CD4-positive, alpha-beta memory T cell (primary cell): ENCODE data around the gene ATG13. TPM values are rescaled to one million over a fixed set of nuclear protein-coding genes. Genes with fewer than 3 reads are reported as not detected.

Experiments
- CTCF ChIA-PET: fragments of 350-600 bp; sonication (Branson Sonifier 250); formaldehyde crosslinking; loops from one replicate; lab custom pipeline; 2021; ENCODE audit warnings: inconsistent platforms; ENCODE audit not compliant: partially characterized antibody; lab: Charles Lee
- POLR2A ChIA-PET: fragments of 350-600 bp; sonication (Branson Sonifier 250); formaldehyde crosslinking; loops from one replicate; lab custom pipeline; 2021; ENCODE audit not compliant: partially characterized antibody; lab: Charles Lee
- DNase-seq, 5 donors: peaks; one replicate each; pipeline versions ENCODE4 v3.0.0 to v3.0.0-alpha.2; 2020 to 2022; ENCODE audit warnings: mixed read lengths in 1 of 5
- H3K27ac ChIP-seq: one replicate; pipeline ENCODE4 v1.7.0; 2013; ENCODE audit warnings: low read depth, low read length
- H3K27me3 ChIP-seq: 2 replicates; pipeline ENCODE4 v1.7.0; 2013; ENCODE audit warnings: mild to moderate bottlenecking, low read length, moderate library complexity; ENCODE audit not compliant: insufficient read depth
- H3K36me3 ChIP-seq: 2 replicates; pipeline ENCODE4 v1.7.0; 2013; ENCODE audit warnings: mild to moderate bottlenecking, low read length, moderate library complexity; ENCODE audit not compliant: insufficient read depth
- H3K4me1 ChIP-seq: 2 replicates; pipeline ENCODE4 v1.7.0; 2013; ENCODE audit warnings: mild to moderate bottlenecking, low read length, moderate library complexity; ENCODE audit not compliant: insufficient read depth
- H3K4me3 ChIP-seq, 2 donors: one replicate each; pipeline ENCODE4 v1.7.0; 2013; ENCODE audit warnings: low read length in 2 of 2, mild to moderate bottlenecking in 1 of 2
- H3K9me3 ChIP-seq, 2 donors: one replicate each; pipeline ENCODE4 v1.7.0; 2013; ENCODE audit warnings: low read length in 2 of 2, control low read depth in 1 of 2; ENCODE audit not compliant: control insufficient read depth in 1 of 2
- H3K27ac Mint-ChIP-seq, 7 donors: one replicate each; pipeline ENCODE4 v1.8.0; 2020 to 2021; ENCODE audit warnings: mixed read lengths in 7 of 7, mild to moderate bottlenecking in 6 of 7, inconsistent platforms in 3 of 7, moderate library complexity in 3 of 7
- H3K27me3 Mint-ChIP-seq, 2 donors: one replicate each; pipeline ENCODE4 v1.8.0; 2020 to 2021; ENCODE audit warnings: mixed read lengths in 2 of 2
- H3K36me3 Mint-ChIP-seq, 2 donors: one replicate each; pipeline ENCODE4 v1.8.0; 2020 to 2021; ENCODE audit warnings: mixed read lengths in 2 of 2, inconsistent platforms in 1 of 2, mild to moderate bottlenecking in 1 of 2
- H3K4me1 Mint-ChIP-seq, 4 donors: one replicate each; pipeline ENCODE4 v1.8.0; 2020 to 2021; ENCODE audit warnings: mixed read lengths in 4 of 4, mild to moderate bottlenecking in 1 of 4
- H3K4me3 Mint-ChIP-seq, 8 donors: one replicate each; pipeline ENCODE4 v1.8.0; 2020 to 2021; ENCODE audit warnings: mixed read lengths in 8 of 8, mild to moderate bottlenecking in 7 of 8, moderate library complexity in 6 of 8, inconsistent platforms in 3 of 8
- H3K9me3 Mint-ChIP-seq, 8 donors: one replicate each; pipeline ENCODE4 v1.8.0; 2020 to 2021; ENCODE audit warnings: mixed read lengths in 8 of 8, mild to moderate bottlenecking in 5 of 8, inconsistent platforms in 3 of 8, moderate library complexity in 1 of 8
- intact Hi-C: fragments of 100-400 bp; cut with micrococcal nuclease; formaldehyde crosslinking; loops from one replicate; pipeline ENCODE4 v1.15.1; 2023
- polyA plus RNA-seq, 2 donors: library from polyadenylated mRNA; unstranded; fragments of 300-500 nt; fragmentation: Illumina TruSeq; gene quantifications; one replicate each; pipeline ENCODE4 v1.2.3, GENCODE V29; 2021
- total RNA-seq, 2 experiments: library from RNA; stranded (reverse); gene quantifications; one replicate each; pipeline ENCODE4 v1.2.3, GENCODE V29; 2021

The ATG13 gene
- total and polyA plus RNA-seq, 4 experiments from 2014 or later = 64.2 to 96.2 (median 76.0) TPM

DNA sequence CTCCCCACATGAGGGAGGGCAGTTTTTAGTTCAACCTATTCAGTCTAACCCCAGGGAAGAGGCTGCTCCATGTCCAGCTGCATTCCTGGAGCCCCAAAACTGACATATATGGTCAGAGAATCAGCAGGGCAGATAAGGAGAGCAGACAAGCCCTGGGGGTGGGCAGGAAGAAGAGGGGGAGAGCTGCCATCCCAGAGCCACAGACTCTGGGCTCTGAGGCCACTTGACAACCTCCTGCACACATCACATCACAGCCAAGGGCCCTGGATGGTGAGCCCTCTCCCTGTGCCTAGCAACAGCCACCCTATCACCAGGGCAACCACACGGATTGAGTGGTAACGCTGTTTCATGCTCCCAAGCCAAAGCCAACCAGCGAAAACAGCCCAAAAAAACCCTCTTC, 80.0 kb downstream of the ATG13 start:
- intact Hi-C loops = no loop called here
- Mint-ChIP-seq H3K36me3 (peaks cover 13 to 48% of the 10 kb centered on the region in 2 donors), H3K27me3 (no peaks in the 10 kb centered on the region), H3K27ac (peak overlapping the region in 5 of 7 donors; percentile 50 to 93 (median 89)), H3K4me1 (peaks cover 25 to 72% (median 41%) of the 10 kb centered on the region in 4 donors), H3K4me3 (peak overlapping the region in 3 of 8 donors; percentile 36 to 67 (median 63)), H3K9me3 (peaks cover 0 to 3% (median 0%) of the 10 kb centered on the region in 8 donors)
- peaks cover 37% of the 10 kb centered on the region for H3K36me3 ChIP-seq
- no peak for DNase-seq
- H3K27me3 ChIP-seq = no peaks in the 10 kb centered on the region
- ChIA-PET CTCF (interaction anchor here (1.0 to 7.5 kb wide), 3 partner anchors 11 to 383 kb away, joined by 3 to 61 read pairs (median 4); no protein-coding TSS in a partner anchor), POLR2A (interaction anchor here (1.6 to 1.8 kb wide), 2 partner anchors 26 to 80 kb away, joined by 4 to 9 read pairs; partner anchors contain the start of gene ATG13)
- H3K9me3 ChIP-seq = no peaks in the 10 kb centered on the region
- peaks cover 61% of the 10 kb centered on the region for H3K4me1 ChIP-seq
- no peak overlapping the region for H3K27ac ChIP-seq
- H3K4me3 ChIP-seq = no peak overlapping the region

GRCh38 chr11:46697723-46698122, 80.4 kb downstream of the ATG13 start:
- CTCF ChIA-PET = interaction anchor here (1.0 to 7.5 kb wide), 2 partner anchors 12 to 27 kb away, joined by 4 to 61 read pairs; no protein-coding TSS in a partner anchor
- peaks cover 27 to 76% (median 44%) of the 10 kb centered on the region in 4 donors for H3K4me1 Mint-ChIP-seq

DNA sequence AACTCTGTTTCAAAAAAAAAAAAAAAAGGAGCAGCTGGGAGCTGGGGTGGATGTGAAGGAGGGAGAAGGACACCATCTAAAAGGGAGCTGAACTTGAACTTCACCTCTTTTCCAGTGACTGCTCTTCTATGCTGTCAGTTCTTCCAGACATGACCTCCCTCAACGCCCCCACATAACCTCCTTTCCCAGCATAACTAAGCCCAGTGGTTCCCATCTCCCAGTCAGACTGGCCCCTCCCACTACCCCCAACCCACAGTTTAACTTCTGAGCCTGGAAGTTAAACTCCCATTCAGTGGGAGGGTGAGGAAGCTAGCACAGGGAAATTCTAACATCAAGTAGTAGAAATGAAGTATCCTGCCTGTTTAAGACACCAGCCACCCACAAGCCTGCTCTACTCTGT, 81.2 kb downstream of the ATG13 start:
- intact Hi-C loops = no loop called here
- Histone ChIP-seq H3K4me1 (peaks cover 72% of the 10 kb centered on the region), H3K9me3 (no peaks in the 10 kb centered on the region), H3K36me3 (peaks cover 42% of the 10 kb centered on the region), H3K27ac (no peak overlapping the region), H3K27me3 (no peaks in the 10 kb centered on the region), H3K4me3 (peak overlapping the region in 1 of 2 donors; percentile 82)
- DNase-seq = no peak
- CTCF ChIA-PET = interaction anchor here (0.6 to 7.5 kb wide), 4 partner anchors 22 to 330 kb away, joined by 3 to 61 read pairs (median 8); no protein-coding TSS in a partner anchor
- H3K27ac Mint-ChIP-seq = peak overlapping the region in 6 of 7 donors; percentile 42 to 88 (median 72)
- POLR2A ChIA-PET = interaction anchor here (1.3 to 4.6 kb wide), 5 partner anchors 20 to 81 kb away, joined by 4 to 85 read pairs (median 5); partner anchors contain the start of gene ATG13
- H3K36me3 Mint-ChIP-seq = peaks cover 23 to 60% of the 10 kb centered on the region in 2 donors
- peaks cover 33 to 85% (median 51%) of the 10 kb centered on the region in 4 donors for H3K4me1 Mint-ChIP-seq
- H3K4me3 Mint-ChIP-seq = peak overlapping the region; percentile 46 to 99 (median 94)
- no peaks in the 10 kb centered on the region for H3K27me3 Mint-ChIP-seq
- peaks cover 0 to 3% (median 0%) of the 10 kb centered on the region in 8 donors for H3K9me3 Mint-ChIP-seq

More at GRCh38 chr11:46697723-46698122, 80.4 kb downstream of the ATG13 start:
- H3K9me3 Mint-ChIP-seq = peaks cover 0 to 3% (median 0%) of the 10 kb centered on the region in 8 donors
- H3K27me3 ChIP-seq = no peaks in the 10 kb centered on the region
- H3K27ac Mint-ChIP-seq = peak overlapping the region; percentile 47 to 94 (median 89)
- no peaks in the 10 kb centered on the region for H3K9me3 ChIP-seq
- no peak overlapping the region for H3K4me3 ChIP-seq
- peak overlapping the region in 6 of 8 donors; percentile 36 to 67 (median 61) for H3K4me3 Mint-ChIP-seq
- POLR2A ChIA-PET = interaction anchor here (1.3 to 1.8 kb wide), 3 partner anchors 24 to 80 kb away, joined by 4 to 9 read pairs (median 4); partner anchors contain the start of gene ATG13
- peaks cover 39% of the 10 kb centered on the region for H3K36me3 ChIP-seq
- H3K4me1 ChIP-seq = peaks cover 65% of the 10 kb centered on the region
- intact Hi-C loops = no loop called here
- no peak overlapping the region for H3K27ac ChIP-seq
- DNase-seq = no peak
- H3K27me3 Mint-ChIP-seq = no peaks in the 10 kb centered on the region
- H3K36me3 Mint-ChIP-seq = peaks cover 17 to 52% of the 10 kb centered on the region in 2 donors

DNA sequence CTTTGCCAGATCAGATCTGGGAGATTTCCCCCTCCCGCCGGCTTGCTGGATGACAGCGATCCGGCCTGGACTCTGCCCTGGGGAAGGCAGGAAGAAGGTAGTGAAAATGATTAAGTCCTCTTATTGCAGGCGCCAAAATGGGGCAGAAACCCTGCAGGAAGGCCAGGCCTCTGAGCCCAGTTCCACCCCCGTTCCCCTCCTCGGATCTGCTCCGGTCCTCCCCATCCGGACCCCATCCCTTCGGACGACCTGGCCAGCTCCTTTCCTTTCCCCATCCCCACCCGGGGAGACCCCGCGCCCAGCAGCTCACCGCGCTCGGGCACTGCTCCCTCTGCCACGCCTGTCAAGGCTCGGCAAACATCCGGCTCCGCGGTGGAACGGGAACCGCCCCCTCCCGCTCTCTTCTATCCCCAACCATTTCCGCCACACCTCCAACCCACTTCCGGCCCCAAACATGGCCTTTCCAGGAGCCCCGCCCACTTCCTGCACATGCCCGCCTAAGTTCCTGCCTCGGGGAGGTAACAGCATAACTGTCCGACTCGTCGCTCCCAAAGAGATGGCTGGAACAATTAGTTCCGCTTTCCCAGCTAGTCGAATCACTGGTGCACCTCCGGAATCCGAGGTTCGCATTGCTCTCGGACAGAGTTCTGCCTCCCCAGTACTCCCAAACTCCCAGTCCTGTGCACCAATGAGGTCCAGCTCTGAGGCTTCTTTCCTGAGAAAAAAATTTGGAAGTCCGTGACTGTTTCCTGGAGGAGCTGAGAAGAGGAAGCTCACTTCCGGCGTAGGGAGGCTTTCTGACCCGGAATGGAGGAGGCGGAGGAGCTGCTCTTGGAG, 83.1 kb downstream of the ATG13 start, which contains the start of the genes ARHGAP1 and ZNF408:
TSS of gene ARHGAP1 (minus strand) at position 379 of the 837 bp plus-strand sequence. CDS start 4,512 bp downstream, outside the sequence.
TSS of gene ZNF408 (plus strand) at position 791 of the 837 bp plus-strand sequence. CDS start at position 808, 17 bp downstream.
- Mint-ChIP-seq H3K9me3 (peaks cover 0 to 3% (median 0%) of the 10 kb centered on the region in 8 donors), H3K27me3 (no peaks in the 10 kb centered on the region), H3K4me1 (peaks cover 32 to 73% (median 48%) of the 10 kb centered on the region in 4 donors), H3K27ac (peak within 1 kb of the TSS; percentile 88 to 99 (median 96)), H3K36me3 (peaks cover 21 to 57% of the 10 kb centered on the region in 2 donors), H3K4me3 (peak within 1 kb of the TSS; percentile 92 to 100 (median 99))
- H3K27ac ChIP-seq = peak within 1 kb of the TSS; percentile 86
- POLR2A ChIA-PET = interaction anchor here (0.6 to 4.6 kb wide), 19 partner anchors 9 to 878 kb away, joined by 3 to 85 read pairs (median 4); partner anchors contain the start of genes AMBRA1, ATG13, DDB2 and HARBI1
- intact Hi-C loops = loop anchor here (1.0 to 2.0 kb wide), 6 partner anchors 29 to 854 kb away; partner anchors contain the start of genes ACP2, ATG13, CKAP5 and CRY2
- peak; percentile 98 to 100 (median 99) for DNase-seq
- peak within 1 kb of the TSS; percentile 82 to 98 for H3K4me3 ChIP-seq
- H3K9me3 ChIP-seq = no peaks in the 10 kb centered on the region
- H3K27me3 ChIP-seq = no peaks in the 10 kb centered on the region
- CTCF ChIA-PET = interaction anchor here (1.2 to 7.5 kb wide), 6 partner anchors 16 to 107 kb away, joined by 3 to 61 read pairs (median 8); partner anchors contain the start of genes AMBRA1, ATG13 and HARBI1
- peaks cover 66% of the 10 kb centered on the region for H3K4me1 ChIP-seq
- H3K36me3 ChIP-seq = peaks cover 40% of the 10 kb centered on the region

DNA sequence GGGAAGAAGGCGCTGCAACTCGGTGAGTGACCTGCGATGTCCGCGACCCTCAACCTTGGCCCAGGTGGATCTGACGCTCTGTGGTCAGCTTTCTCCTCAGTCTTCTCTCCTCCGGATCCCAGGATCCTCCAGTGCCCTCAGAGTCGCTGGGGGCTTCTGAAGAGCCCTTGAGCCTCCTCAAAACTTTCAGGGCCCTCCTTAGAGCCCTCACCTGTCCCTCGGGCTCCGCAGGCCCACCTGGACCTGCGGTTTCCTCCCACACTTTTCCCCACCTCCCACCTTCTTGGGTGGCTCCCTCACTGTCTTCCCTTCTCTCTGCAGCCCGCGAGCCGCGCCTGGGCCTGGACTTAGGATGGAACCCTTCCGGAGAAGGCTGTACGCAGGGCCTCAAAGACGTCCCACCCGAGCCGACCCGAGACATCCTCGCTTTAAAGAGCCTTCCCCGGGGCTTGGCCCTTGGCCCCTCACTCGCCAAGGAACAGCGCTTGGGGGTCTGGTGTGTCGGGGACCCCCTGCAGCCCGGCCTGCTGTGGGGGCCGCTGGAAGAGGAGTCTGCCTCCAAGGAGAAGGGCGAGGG, 83.8 kb downstream of the ATG13 start:
- Histone ChIP-seq H3K4me1 (peaks cover 59% of the 10 kb centered on the region), H3K36me3 (peaks cover 40% of the 10 kb centered on the region), H3K27me3 (no peaks in the 10 kb centered on the region), H3K4me3 (peak overlapping the region; percentile 82 to 98), H3K9me3 (no peaks in the 10 kb centered on the region), H3K27ac (peak overlapping the region; percentile 86)
- ChIA-PET POLR2A (interaction anchor here (0.7 to 4.6 kb wide), 16 partner anchors 8 to 877 kb away, joined by 3 to 85 read pairs (median 4); partner anchors contain the start of genes AMBRA1, ATG13, DDB2 and HARBI1), CTCF (interaction anchor here (1.2 to 7.5 kb wide), 5 partner anchors 15 to 107 kb away, joined by 3 to 61 read pairs (median 4); partner anchors contain the start of genes AMBRA1, ATG13 and HARBI1)
- no peak for DNase-seq
- peaks cover 14 to 58% of the 10 kb centered on the region in 2 donors for H3K36me3 Mint-ChIP-seq
- H3K4me1 Mint-ChIP-seq = peaks cover 30 to 65% (median 47%) of the 10 kb centered on the region in 4 donors
- intact Hi-C loops = loop anchor here (2.0 kb wide), 1 partner anchor 854 kb away; the partner anchor contains the start of gene CRY2
- peak overlapping the region; percentile 92 to 100 (median 99) for H3K4me3 Mint-ChIP-seq
- H3K27ac Mint-ChIP-seq = peak overlapping the region; percentile 88 to 99 (median 96)
- no peaks in the 10 kb centered on the region for H3K27me3 Mint-ChIP-seq
- peaks cover 0 to 3% (median 0%) of the 10 kb centered on the region in 8 donors for H3K9me3 Mint-ChIP-seq

- H3K36me3 ChIP-seq = peaks cover 44% of the 10 kb centered on the region
- ChIA-PET POLR2A (interaction anchor here (1.1 kb wide), 1 partner anchor 34 kb away, joined by 3 read pairs; no protein-coding TSS in a partner anchor), CTCF (interaction anchor here (1.1 kb wide), 1 partner anchor 34 kb away, joined by 3 read pairs; no protein-coding TSS in a partner anchor)
- H3K9me3 ChIP-seq = no peaks in the 10 kb centered on the region
- no peak overlapping the region for H3K27ac ChIP-seq
- peaks cover 18 to 61% of the 10 kb centered on the region in 2 donors for H3K36me3 Mint-ChIP-seq
- peaks cover 0 to 3% (median 0%) of the 10 kb centered on the region in 8 donors for H3K9me3 Mint-ChIP-seq
- peaks cover 22 to 33% (median 25%) of the 10 kb centered on the region in 4 donors for H3K4me1 Mint-ChIP-seq
- intact Hi-C loops = no loop called here
- H3K4me3 ChIP-seq = no peak overlapping the region
- DNase-seq = no peak
- no peaks in the 10 kb centered on the region for H3K27me3 Mint-ChIP-seq
- H3K27me3 ChIP-seq = no peaks in the 10 kb centered on the region
- H3K4me3 Mint-ChIP-seq = no peak overlapping the region
- H3K4me1 ChIP-seq = peaks cover 23% of the 10 kb centered on the region
- no peak overlapping the region for H3K27ac Mint-ChIP-seq
These were observed 87.8 kb downstream of the ATG13 start for GRCh38 chr11:46705070-46705688.
